Neural progenitor cell (in vitro differentiated cells): Measurements from ENCODE around the gene RNF38.

ENCODE experiments used
- CTCF ChIP-seq: fragments of 200-600 bp; sonication (generic); IDR thresholded peaks from 2 replicates; pipeline ENCODE4 v1.5.1; 2017; ENCODE audit warnings: antibody characterized with exemption, mild to moderate bottlenecking
- EZH2phosphoT487 ChIP-seq: fragments of 200-600 bp; sonication (generic); IDR thresholded peaks from 2 replicates; pipeline ENCODE4 v1.6.1; 2017; ENCODE audit warnings: antibody characterized with exemption

- TF ChIP-seq EZH2phosphoT487 = no peak
- TF ChIP-seq CTCF = no peak
These were observed 3.1 kb downstream of the RNF38 start for GRCh38 chr9:36396985-36397384.
